ENCODE data around the gene HDLBP.
"Not testable (repeated sequence)": the region's sequence is repeated elsewhere in the genome, so short reads cannot be mapped to it uniquely, and the experiment has no call there.

The HDLBP gene

DNA sequence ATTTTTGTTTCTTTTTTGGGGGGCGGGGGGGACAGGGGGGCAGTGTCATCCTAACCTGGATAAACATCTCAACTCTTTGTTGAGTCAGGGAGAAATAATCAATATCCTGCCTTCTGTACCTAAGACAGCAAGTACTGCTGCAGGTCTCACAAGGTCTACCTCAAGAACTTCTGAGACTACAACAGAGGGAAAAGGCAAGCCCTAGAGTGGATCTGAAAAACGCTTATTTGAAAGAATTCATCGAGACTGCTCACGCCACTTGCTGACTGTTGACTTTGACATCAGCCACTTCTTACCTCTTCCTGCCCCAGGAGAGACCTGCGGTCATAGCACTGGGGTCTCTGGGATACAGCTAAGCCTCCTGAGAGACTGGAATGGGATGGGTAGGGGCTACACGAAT is 8.4 kb downstream of the HDLBP start:
- no peaks in the 10 kb centered on the region for H3K9me3 ChIP-seq (ENCODE audit: control insufficient read depth, insufficient read depth, low read length)
- no peaks in the 10 kb centered on the region for H3K36me3 ChIP-seq (ENCODE audit: insufficient read depth, low read length)
- H3K9ac ChIP-seq (ENCODE audit: low read depth, low read length), result no peak overlapping the region
- H3K4me1 ChIP-seq (ENCODE audit: insufficient read depth, low read length), result peaks cover 17% of the 10 kb centered on the region

DNA sequence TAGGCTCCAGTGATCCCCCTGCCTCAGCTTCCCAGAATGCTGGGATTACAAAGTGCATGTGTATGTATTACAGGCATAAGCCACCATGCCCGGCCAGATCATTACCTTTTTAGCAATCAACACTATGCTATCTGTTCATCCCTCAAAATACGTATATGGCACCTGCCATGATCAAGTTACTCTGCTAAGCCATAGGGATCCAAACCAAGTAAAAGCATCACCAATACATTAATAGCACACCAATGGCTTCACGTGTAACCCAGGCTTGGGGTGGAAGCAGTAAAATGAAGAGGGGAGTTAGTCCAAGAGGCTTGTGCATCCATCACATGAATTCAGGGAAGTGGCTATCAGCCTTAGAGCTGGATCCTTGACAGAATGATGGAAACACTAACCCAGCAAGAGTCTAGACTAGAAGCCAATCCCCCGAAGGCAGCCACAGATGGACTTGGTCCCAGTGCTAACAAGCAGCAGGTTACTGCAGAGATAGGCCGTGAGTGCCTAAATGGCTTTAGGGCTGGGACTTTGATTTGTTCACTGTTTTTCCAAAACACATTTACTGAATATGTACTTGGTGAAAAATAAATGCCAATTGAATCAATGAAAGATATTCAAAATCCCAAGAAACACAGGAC is 11.3 kb downstream of the HDLBP start:
- no peak overlapping the region for H3K9ac ChIP-seq (ENCODE audit: low read depth, low read length)
- peaks cover 8% of the 10 kb centered on the region for H3K4me1 ChIP-seq (ENCODE audit: insufficient read depth, low read length)
- no peaks in the 10 kb centered on the region for H3K9me3 ChIP-seq (ENCODE audit: control insufficient read depth, insufficient read depth, low read length)
- no peaks in the 10 kb centered on the region for H3K36me3 ChIP-seq (ENCODE audit: insufficient read depth, low read length)

DNA sequence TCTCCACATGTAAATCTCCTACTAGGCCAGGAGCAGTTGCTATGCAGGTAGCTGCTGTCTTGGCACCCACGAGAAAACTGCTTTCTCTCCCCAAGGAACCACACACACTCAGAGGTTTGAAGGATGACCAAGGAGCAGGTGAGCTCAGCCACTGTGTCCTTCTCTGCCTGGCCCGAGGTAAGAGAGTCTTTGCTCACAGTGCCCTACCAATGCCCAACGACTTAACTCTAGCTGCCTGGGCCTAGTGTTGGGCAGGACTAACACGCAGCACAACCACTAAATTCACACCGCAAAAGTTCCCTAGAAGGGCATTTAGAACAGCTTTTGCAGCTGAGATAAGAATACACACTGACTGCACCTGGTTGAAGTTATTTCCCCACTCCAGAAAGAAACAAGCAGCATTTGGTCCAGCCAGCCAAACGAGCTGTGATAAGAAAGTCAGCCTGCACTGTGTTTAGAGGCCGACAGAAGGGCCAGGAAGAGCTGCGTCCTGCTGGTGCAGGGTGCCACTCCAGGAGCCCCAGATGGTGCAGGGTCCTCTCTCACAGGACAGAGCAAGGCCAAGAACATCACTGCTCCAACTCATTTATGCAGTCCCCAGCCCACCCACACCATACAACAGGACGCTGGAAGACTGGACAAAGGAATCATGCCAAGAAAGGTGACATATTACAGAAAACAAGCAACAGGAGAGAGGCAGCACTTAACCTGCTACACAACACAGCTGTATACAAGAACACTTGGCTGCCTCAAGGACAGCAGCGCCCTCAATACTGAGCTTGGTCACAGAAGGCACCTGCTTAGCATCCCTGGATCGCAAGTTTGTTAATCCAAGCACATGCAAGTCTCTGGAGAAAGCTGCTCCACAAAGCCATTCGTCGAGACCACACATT is 12.5 kb downstream of the HDLBP start:
- Histone ChIP-seq H3K9me3 (ENCODE audit: control insufficient read depth, insufficient read depth, low read length) (no peaks in the 10 kb centered on the region), H3K4me1 (ENCODE audit: insufficient read depth, low read length) (peaks cover 3% of the 10 kb centered on the region; the same call in 1 of the 2 replicates), H3K9ac (ENCODE audit: low read depth, low read length) (no peak overlapping the region), H3K36me3 (ENCODE audit: insufficient read depth, low read length) (no peaks in the 10 kb centered on the region)

- H3K9ac ChIP-seq (ENCODE audit: low read depth, low read length), result no peak overlapping the region
Measured at GRCh38 chr2:241302083-241302482, 13.4 kb downstream of the HDLBP start.

DNA sequence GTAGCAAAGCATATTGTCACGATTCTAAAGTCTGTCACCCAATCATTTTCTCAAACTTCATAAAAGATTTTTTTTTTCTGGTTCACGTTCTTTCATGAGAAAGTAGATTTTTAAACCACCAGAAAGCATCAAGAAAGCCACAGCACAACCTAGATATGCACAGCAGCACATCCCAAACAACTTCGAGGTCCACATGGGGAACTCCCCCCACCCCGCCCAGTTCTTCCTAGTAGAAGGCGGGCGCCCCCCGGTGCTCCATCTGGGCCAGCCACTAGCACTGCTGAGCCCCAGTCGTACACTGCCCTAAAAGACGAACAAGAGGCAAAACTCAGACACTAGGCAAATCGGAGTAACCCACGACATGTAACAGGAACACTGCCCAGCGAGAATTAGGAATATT is 15.5 kb downstream of the HDLBP start:
- Histone ChIP-seq H3K9ac (ENCODE audit: low read depth, low read length) (no peak overlapping the region), H3K36me3 (ENCODE audit: insufficient read depth, low read length) (no peaks in the 10 kb centered on the region), H3K4me1 (ENCODE audit: insufficient read depth, low read length) (no peaks in the 10 kb centered on the region), H3K9me3 (ENCODE audit: control insufficient read depth, insufficient read depth, low read length) (no peaks in the 10 kb centered on the region)

More at GRCh38 chr2:241302083-241302482, 13.4 kb downstream of the HDLBP start:
- H3K36me3 ChIP-seq (ENCODE audit: insufficient read depth, low read length), result no peaks in the 10 kb centered on the region
- no peaks in the 10 kb centered on the region for H3K4me1 ChIP-seq (ENCODE audit: insufficient read depth, low read length)
- H3K9me3 ChIP-seq (ENCODE audit: control insufficient read depth, insufficient read depth, low read length), result no peaks in the 10 kb centered on the region

GRCh38 chr2:241298673-241299072 is 16.8 kb downstream of the HDLBP start:
- Histone ChIP-seq H3K36me3 (ENCODE audit: insufficient read depth, low read length) (no peaks in the 10 kb centered on the region), H3K9me3 (ENCODE audit: control insufficient read depth, insufficient read depth, low read length) (no peaks in the 10 kb centered on the region), H3K4me1 (ENCODE audit: insufficient read depth, low read length) (no peaks in the 10 kb centered on the region), H3K9ac (ENCODE audit: low read depth, low read length) (no peak overlapping the region)

GRCh38 chr2:241296767-241297166 is 18.7 kb downstream of the HDLBP start:
- Histone ChIP-seq H3K4me1 (ENCODE audit: insufficient read depth, low read length) (no peaks in the 10 kb centered on the region), H3K9me3 (ENCODE audit: control insufficient read depth, insufficient read depth, low read length) (no peaks in the 10 kb centered on the region), H3K9ac (ENCODE audit: low read depth, low read length) (no peak overlapping the region), H3K36me3 (ENCODE audit: insufficient read depth, low read length) (no peaks in the 10 kb centered on the region)

GRCh38 chr2:241295326-241296095 is 20.0 kb downstream of the HDLBP start:
- H3K9me3 ChIP-seq (ENCODE audit: control insufficient read depth, insufficient read depth, low read length), result no peaks in the 10 kb centered on the region
- no peaks in the 10 kb centered on the region for H3K4me1 ChIP-seq (ENCODE audit: insufficient read depth, low read length)
- no peaks in the 10 kb centered on the region for H3K36me3 ChIP-seq (ENCODE audit: insufficient read depth, low read length)
- H3K9ac ChIP-seq (ENCODE audit: low read depth, low read length), result no peak overlapping the region

GRCh38 chr2:241293378-241293797 is 22.1 kb downstream of the HDLBP start:
- H3K9me3 ChIP-seq (ENCODE audit: control insufficient read depth, insufficient read depth, low read length); H3K36me3 ChIP-seq (ENCODE audit: insufficient read depth, low read length); H3K9ac ChIP-seq (ENCODE audit: low read depth, low read length); H3K4me1 ChIP-seq (ENCODE audit: insufficient read depth, low read length): not testable (repeated sequence)

DNA sequence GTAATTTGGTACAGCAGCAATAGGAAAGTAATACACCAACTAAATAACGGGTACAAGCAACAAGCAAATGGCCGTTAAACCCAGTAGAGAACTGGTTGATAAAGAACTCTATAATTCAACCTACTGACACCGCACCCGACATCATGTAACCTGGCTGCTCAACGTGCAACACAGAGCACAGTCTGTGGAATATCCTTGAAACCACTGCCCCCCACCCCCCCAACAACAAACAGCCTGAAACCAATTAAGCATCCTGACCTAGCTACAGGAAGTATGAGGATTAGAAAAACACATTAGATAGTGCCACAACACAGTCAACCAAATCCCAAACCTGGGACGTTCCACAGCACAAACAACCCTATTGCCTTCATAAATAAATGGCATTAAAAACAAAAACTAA is 23.5 kb downstream of the HDLBP start:
- H3K36me3 ChIP-seq (ENCODE audit: insufficient read depth, low read length), result no peaks in the 10 kb centered on the region
- H3K9ac ChIP-seq (ENCODE audit: low read depth, low read length), result no peak overlapping the region
- H3K9me3 ChIP-seq (ENCODE audit: control insufficient read depth, insufficient read depth, low read length), result no peaks in the 10 kb centered on the region
- no peaks in the 10 kb centered on the region for H3K4me1 ChIP-seq (ENCODE audit: insufficient read depth, low read length)

GRCh38 chr2:241291153-241291552 is 24.3 kb downstream of the HDLBP start:
- Histone ChIP-seq H3K36me3 (ENCODE audit: insufficient read depth, low read length) (no peaks in the 10 kb centered on the region), H3K4me1 (ENCODE audit: insufficient read depth, low read length) (peaks cover 3% of the 10 kb centered on the region; the same call in 1 of the 2 replicates), H3K9me3 (ENCODE audit: control insufficient read depth, insufficient read depth, low read length) (no peaks in the 10 kb centered on the region), H3K9ac (ENCODE audit: low read depth, low read length) (no peak overlapping the region)

DNA sequence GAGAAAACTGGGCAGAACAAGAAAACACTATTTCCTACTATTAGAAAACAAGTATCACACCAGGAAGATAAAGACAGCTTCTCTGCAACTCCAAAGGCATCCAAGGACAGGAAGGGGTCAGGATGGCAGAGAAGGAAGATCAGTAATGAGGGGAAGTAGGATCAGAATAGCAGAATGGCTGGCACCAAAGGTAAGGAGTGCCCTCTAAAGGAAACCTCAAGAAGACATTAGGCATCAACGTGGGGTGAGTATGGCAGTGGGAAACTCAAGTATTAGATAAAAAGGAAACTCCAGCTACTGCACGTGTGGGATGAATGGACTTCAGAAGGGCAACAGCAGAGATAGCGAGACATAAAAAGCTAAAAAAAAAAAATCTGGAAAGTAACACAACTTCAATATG is 25.9 kb downstream of the HDLBP start:
- H3K4me1 ChIP-seq (ENCODE audit: insufficient read depth, low read length), result peaks cover 3% of the 10 kb centered on the region; the same call in 1 of the 2 replicates
- H3K9me3 ChIP-seq (ENCODE audit: control insufficient read depth, insufficient read depth, low read length), result no peaks in the 10 kb centered on the region
- no peaks in the 10 kb centered on the region for H3K36me3 ChIP-seq (ENCODE audit: insufficient read depth, low read length)
- no peak overlapping the region for H3K9ac ChIP-seq (ENCODE audit: low read depth, low read length)

- H3K9me3 ChIP-seq (ENCODE audit: control insufficient read depth, insufficient read depth, low read length), result no peaks in the 10 kb centered on the region
- no peak overlapping the region for H3K9ac ChIP-seq (ENCODE audit: low read depth, low read length)
- peaks cover 3% of the 10 kb centered on the region; the same call in 1 of the 2 replicates for H3K4me1 ChIP-seq (ENCODE audit: insufficient read depth, low read length)
- no peaks in the 10 kb centered on the region for H3K36me3 ChIP-seq (ENCODE audit: insufficient read depth, low read length)
Measured at GRCh38 chr2:241289053-241289452, 26.4 kb downstream of the HDLBP start.

DNA sequence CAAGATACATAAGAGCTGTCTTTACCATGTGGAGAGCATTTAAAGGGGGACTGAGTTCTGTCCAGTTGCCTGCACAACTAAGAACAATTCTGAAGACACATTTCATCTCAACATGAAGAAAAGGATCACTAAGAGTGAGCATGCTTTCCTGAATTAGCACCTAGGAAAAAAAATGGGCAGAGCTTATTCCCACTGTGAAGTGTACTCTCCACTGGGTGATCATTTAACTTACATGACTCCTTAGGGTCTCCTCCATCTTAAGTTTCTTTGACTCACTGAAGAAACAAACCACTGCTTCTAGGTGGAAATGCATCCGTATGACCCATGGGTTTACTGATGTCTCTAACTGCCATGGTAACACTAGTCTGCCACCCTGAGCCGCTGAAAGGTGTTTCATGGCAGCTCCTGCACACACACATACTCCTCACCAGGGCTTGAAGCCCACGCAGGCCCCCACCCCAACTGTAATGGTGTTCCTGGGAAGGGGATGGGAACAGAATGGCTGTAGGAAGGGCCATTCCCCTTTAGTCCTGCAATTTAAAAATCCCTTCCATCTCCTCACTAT is 27.1 kb downstream of the HDLBP start:
- Histone ChIP-seq H3K36me3 (ENCODE audit: insufficient read depth, low read length) (no peaks in the 10 kb centered on the region), H3K9ac (ENCODE audit: low read depth, low read length) (no peak overlapping the region), H3K9me3 (ENCODE audit: control insufficient read depth, insufficient read depth, low read length) (no peaks in the 10 kb centered on the region), H3K4me1 (ENCODE audit: insufficient read depth, low read length) (peaks cover 3% of the 10 kb centered on the region; the same call in 1 of the 2 replicates)
